HepG2 (cell line): ENCODE measurements around the gene SETD3. TPM values are rescaled to one million over a fixed set of nuclear protein-coding genes. Genes with fewer than 3 reads are reported as not detected.

Experiments
- ATAC-seq: fragments of 200-7000 bp; cut with Tn5 transposase; 3 replicates; pipeline ENCODE4 v1.9.1; 2020; ENCODE audit warnings: mild to moderate bottlenecking, moderate library complexity
- BruUV-seq: library from RNA; stranded (reverse); fragments of 400-500 nt; replicated peaks from 2 replicates; lab custom pipeline; 2021; lab: Mats Ljungman, UMichigan
- CTCF ChIA-PET: fragments of 300-600 bp; formaldehyde crosslinking; extraction: SDS; loops from one replicate; lab custom pipeline; 2021; ENCODE audit warnings: low total read pairs, inconsistent platforms, low intra/inter-chr PET ratio; lab: Yijun Ruan, JAX
- POLR2A ChIA-PET: fragments of 350-600 bp; sonication (Branson Sonifier 250); formaldehyde crosslinking; loops from one replicate; lab custom pipeline; 2020; ENCODE audit warnings: antibody characterized with exemption, inconsistent platforms; lab: Yijun Ruan, JAX
- DNase-seq: peaks from one replicate; pipeline ENCODE4 v3.0.0-alpha.2; 2015; ENCODE audit warnings: low spot score
- FAIRE-seq: peaks from 3 replicates; lab custom pipeline; 2011; peaks lifted over from hg19 to GRCh38; lab: Jason Lieb, UNC
- H2AFZ ChIP-seq: one replicate; pipeline ENCODE4 v1.6.1; 2011; ENCODE audit warnings: low read length, inconsistent platforms
- H3K27ac ChIP-seq: fragments of 300-600 bp; 3 replicates; pipeline ENCODE4 v1.8.0; 2011; ENCODE audit warnings: mixed run types, mild to moderate bottlenecking, mixed read lengths, low read length, inconsistent platforms; ENCODE audit not compliant: insufficient read depth; ENCODE audit errors: extremely low read length
- H3K27me3 ChIP-seq, 2 experiments: fragments of 200-600 bp in 1 of 2; 2 replicates in 1 of 2; 3 replicates in 1 of 2; pipeline versions ENCODE4 v1.6.0 to v1.8.0; 2011; ENCODE audit warnings: low read length in 2 of 2, mild to moderate bottlenecking in 2 of 2, moderate library complexity in 2 of 2, inconsistent platforms in 1 of 2; ENCODE audit not compliant: insufficient read depth in 2 of 2, control insufficient read depth in 1 of 2
- H3K36me3 ChIP-seq, 2 experiments: fragments of 200-600 bp in 1 of 2; replicated peaks in 1 of 2; 2 replicates in 1 of 2; 3 replicates in 1 of 2; pipeline versions ENCODE4 v1.5.1 to v1.8.0; 2011; ENCODE audit warnings: low read length in 2 of 2, inconsistent platforms in 1 of 2; ENCODE audit not compliant: insufficient read depth in 2 of 2, control insufficient read depth in 1 of 2
- H3K4me1 ChIP-seq: 2 replicates; pipeline ENCODE4 v1.5.1; 2012; ENCODE audit warnings: low read length, inconsistent platforms; ENCODE audit not compliant: insufficient read depth
- H3K4me2 ChIP-seq: 2 replicates; pipeline ENCODE4 v1.6.0; 2011; ENCODE audit warnings: low read depth, low read length, inconsistent platforms
- H3K4me3 ChIP-seq, 3 experiments: fragments of 200-600 bp in 1 of 3; sonication (generic), shearing (Covaris generic) in 1 of 3; replicated peaks in 1 of 3; 2 replicates each; pipeline ENCODE4 v1.5.1; 2011 to 2016; ENCODE audit warnings: low read length in 3 of 3, inconsistent platforms in 2 of 3, low read depth in 2 of 3, mild to moderate bottlenecking in 2 of 3, control low read depth in 1 of 3, mixed read lengths in 1 of 3; ENCODE audit not compliant: insufficient read depth in 1 of 3
- H3K79me2 ChIP-seq: one replicate; pipeline ENCODE4 v1.6.1; 2011; ENCODE audit warnings: low read length, inconsistent platforms; ENCODE audit not compliant: insufficient read depth
- H3K9ac ChIP-seq: 2 replicates; pipeline ENCODE4 v1.6.0; 2011; ENCODE audit warnings: mild to moderate bottlenecking, low read depth, low read length, inconsistent platforms; ENCODE audit not compliant: insufficient read depth
- H3K9me3 ChIP-seq: 2 replicates; pipeline ENCODE4 v1.5.1; 2012; ENCODE audit warnings: mild to moderate bottlenecking, low read length
- H4K20me1 ChIP-seq: 2 replicates; pipeline ENCODE4 v1.6.0; 2011; ENCODE audit warnings: inconsistent platforms, mild to moderate bottlenecking, low read length, moderate library complexity; ENCODE audit not compliant: insufficient read depth
- JUN ChIP-seq: sonication (generic); formaldehyde crosslinking; IDR thresholded peaks from 2 replicates; pipeline ENCODE4 v1.4.0; 2020; ENCODE audit warnings: mild to moderate bottlenecking, missing genetic modification reagents
- JUNB ChIP-seq: sonication (generic); formaldehyde crosslinking; IDR thresholded peaks from 2 replicates; pipeline ENCODE4 v1.8.0; 2022; ENCODE audit warnings: missing genetic modification reagents, mild to moderate bottlenecking, borderline replicate concordance
- MXD1 ChIP-seq: sonication (generic); formaldehyde crosslinking; IDR thresholded peaks from 2 replicates; pipeline ENCODE4 v1.4.0; 2020; ENCODE audit warnings: mild to moderate bottlenecking, missing genetic modification reagents
- TBL1XR1 ChIP-seq: fragments of 150-350 bp; IDR thresholded peaks from 2 replicates; pipeline ENCODE4 v1.6.1; 2014; ENCODE audit warnings: borderline replicate concordance, low read length; ENCODE audit not compliant: partially characterized antibody
- YY1 ChIP-seq: IDR thresholded peaks from 2 replicates; pipeline ENCODE4 v1.6.1; 2011; ENCODE audit warnings: low read length, low read depth, moderate library complexity, mild to moderate bottlenecking; ENCODE audit not compliant: insufficient read depth, insufficient replicate concordance
- ZBTB39 ChIP-seq: sonication (generic); formaldehyde crosslinking; IDR thresholded peaks from 2 replicates; pipeline ENCODE4 v1.5.0; 2020; ENCODE audit warnings: missing genetic modification reagents
- ZBTB7A ChIP-seq: sonication (generic); formaldehyde crosslinking; IDR thresholded peaks from 2 replicates; pipeline ENCODE4 v1.8.0; 2022; ENCODE audit warnings: mild to moderate bottlenecking, missing genetic modification reagents
- ZNF547 ChIP-seq: sonication (generic); formaldehyde crosslinking; IDR thresholded peaks from 2 replicates; pipeline ENCODE4 v1.5.1; 2020; ENCODE audit warnings: mild to moderate bottlenecking, missing genetic modification reagents
- ZNF629 ChIP-seq: sonication (generic); formaldehyde crosslinking; conservative IDR thresholded peaks from 2 replicates; pipeline ENCODE4 v1.5.0; 2020; ENCODE audit warnings: missing genetic modification reagents
- WGBS: methylation state at CpG from one replicate; pipeline ENCODE4 v1.1.6; 2017; ENCODE audit warnings: low lambda C conversion rate; 5-methylcytosine and 5-hydroxymethylcytosine counted together
- in situ Hi-C: cut with HindIII; loops from 2 replicates; pipeline ENCODE4 v1.10.0; 2017; ENCODE audit warnings: low pct_unique_long_range_greater_than_20kb; ENCODE audit not compliant: extremely low pct_ligation_motif_present
- intact Hi-C: fragments of 100-400 bp; cut with micrococcal nuclease; formaldehyde crosslinking; loops from one replicate; pipeline ENCODE4 v1.10.0; 2022; ENCODE audit not compliant: unreplicated experiment
- polyA plus RNA-seq, 8 experiments: library from polyadenylated mRNA; depleted of rRNA in 3 of 8; stranded (reverse) in 7 of 8; unstranded in 1 of 8; fragments of >200 nt; fragmentation: Illumina TruSeq in 4 of 8; extraction: Trizol in 4 of 8; gene quantifications; 2 replicates each; pipeline versions ENCODE4 v1.2.1 to v1.2.3, GENCODE V29; 2011 to 2016; ENCODE audit warnings: low read depth in 4 of 8, missing spikeins in 1 of 8, mixed read lengths in 1 of 8; ENCODE audit not compliant: insufficient read depth in 1 of 8
- total RNA-seq, 5 experiments: library from RNA; depleted of rRNA; stranded (reverse); fragments of >200 nt; fragmentation: Illumina TruSeq; extraction: Trizol; gene quantifications; 2 replicates each; pipeline ENCODE4 v1.2.3, GENCODE V29; 2016; ENCODE audit warnings: low read depth in 1 of 5
- TF ChIP-seq, protein P1 (sequence below): IDR thresholded peaks from 2 replicates; pipeline ENCODE4 v1.4.0; 2020; ENCODE audit warnings: mild to moderate bottlenecking, missing genetic modification reagents
- TF ChIP-seq, protein P2 (sequence below): fragments of 450-650 bp; IDR thresholded peaks from 2 replicates; pipeline ENCODE4 v1.6.1; 2016

SETD3 gene
- total and polyA plus RNA-seq, 2 of the 13 experiments (the other 11 are each of a cell fraction or from before 2014, with no cell fraction given) = 30.3 to 67.1 TPM

DNA sequence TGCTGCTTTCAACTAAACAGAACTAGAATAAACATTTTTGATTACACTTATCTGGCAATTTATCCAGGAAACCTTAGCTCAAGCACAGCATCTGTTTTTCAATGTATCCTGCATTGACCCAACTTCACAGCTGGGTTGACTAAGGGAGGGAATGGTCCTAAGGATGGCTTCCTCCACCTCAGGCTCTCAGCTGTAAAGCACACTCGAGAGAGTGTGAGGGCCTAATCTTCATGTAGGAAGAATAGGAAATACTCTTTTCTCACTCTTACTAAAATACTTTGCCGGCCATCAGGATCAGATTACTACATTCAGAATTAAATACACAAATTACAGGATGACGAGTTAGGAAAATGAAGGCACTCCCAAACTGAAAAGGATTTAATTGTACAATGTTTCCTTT, 7.2 kb downstream of the SETD3 start:
- no TSS peak for BruUV-seq
- H3K79me2 ChIP-seq = peaks cover 94% of the 10 kb centered on the region
- no peaks in the 10 kb centered on the region for H3K36me3 ChIP-seq
- TF ChIP-seq JUN (CRISPR knock-in tag) (no peak), TBL1XR1 (no peak)
- in situ Hi-C loops (no loop called here), intact Hi-C loops (no loop called here)
- 93% methylated on average over 3 of the region's 3 CpGs for WGBS
- H3K4me1 ChIP-seq = peaks cover 43% of the 10 kb centered on the region
- H3K27me3 ChIP-seq = no peaks in the 10 kb centered on the region
- no peak for ATAC-seq
- no peak overlapping the region for H3K4me3 ChIP-seq
- no peak overlapping the region for H3K4me2 ChIP-seq
- peaks cover 4% of the 10 kb centered on the region; the same call in 1 of the 2 replicates for H4K20me1 ChIP-seq
- DNase-seq = no peak
- POLR2A ChIA-PET = no interaction called here
- no peak for FAIRE-seq
- H3K9ac ChIP-seq = no peak overlapping the region
- no peaks in the 10 kb centered on the region for H3K9me3 ChIP-seq
- no peak overlapping the region for H2AFZ ChIP-seq
- no peak overlapping the region for H3K27ac ChIP-seq
- CTCF ChIA-PET = no interaction called here

- CTCF ChIA-PET = no interaction called here
- FAIRE-seq (no peak), DNase-seq (no peak), ATAC-seq (no peak)
- Histone ChIP-seq H3K79me2 (peaks cover 94% of the 10 kb centered on the region), H3K36me3 (no peaks in the 10 kb centered on the region), H3K4me2 (no peak overlapping the region), H2AFZ (no peak overlapping the region), H3K9ac (no peak overlapping the region), H3K4me3 (no peak overlapping the region), H3K4me1 (peaks cover 43% of the 10 kb centered on the region), H3K27ac (no peak overlapping the region), H3K9me3 (no peaks in the 10 kb centered on the region), H3K27me3 (no peaks in the 10 kb centered on the region), H4K20me1 (no peaks in the 10 kb centered on the region; the same call in 1 of the 2 replicates)
- no TSS peak for BruUV-seq
- intact Hi-C loops (no loop called here), in situ Hi-C loops (no loop called here)
- POLR2A ChIA-PET = no interaction called here
- WGBS = 95% methylated on average over 4 of the region's 4 CpGs
- TF ChIP-seq MXD1 (CRISPR knock-in tag) = no peak
- TF ChIP-seq, protein P1, sequence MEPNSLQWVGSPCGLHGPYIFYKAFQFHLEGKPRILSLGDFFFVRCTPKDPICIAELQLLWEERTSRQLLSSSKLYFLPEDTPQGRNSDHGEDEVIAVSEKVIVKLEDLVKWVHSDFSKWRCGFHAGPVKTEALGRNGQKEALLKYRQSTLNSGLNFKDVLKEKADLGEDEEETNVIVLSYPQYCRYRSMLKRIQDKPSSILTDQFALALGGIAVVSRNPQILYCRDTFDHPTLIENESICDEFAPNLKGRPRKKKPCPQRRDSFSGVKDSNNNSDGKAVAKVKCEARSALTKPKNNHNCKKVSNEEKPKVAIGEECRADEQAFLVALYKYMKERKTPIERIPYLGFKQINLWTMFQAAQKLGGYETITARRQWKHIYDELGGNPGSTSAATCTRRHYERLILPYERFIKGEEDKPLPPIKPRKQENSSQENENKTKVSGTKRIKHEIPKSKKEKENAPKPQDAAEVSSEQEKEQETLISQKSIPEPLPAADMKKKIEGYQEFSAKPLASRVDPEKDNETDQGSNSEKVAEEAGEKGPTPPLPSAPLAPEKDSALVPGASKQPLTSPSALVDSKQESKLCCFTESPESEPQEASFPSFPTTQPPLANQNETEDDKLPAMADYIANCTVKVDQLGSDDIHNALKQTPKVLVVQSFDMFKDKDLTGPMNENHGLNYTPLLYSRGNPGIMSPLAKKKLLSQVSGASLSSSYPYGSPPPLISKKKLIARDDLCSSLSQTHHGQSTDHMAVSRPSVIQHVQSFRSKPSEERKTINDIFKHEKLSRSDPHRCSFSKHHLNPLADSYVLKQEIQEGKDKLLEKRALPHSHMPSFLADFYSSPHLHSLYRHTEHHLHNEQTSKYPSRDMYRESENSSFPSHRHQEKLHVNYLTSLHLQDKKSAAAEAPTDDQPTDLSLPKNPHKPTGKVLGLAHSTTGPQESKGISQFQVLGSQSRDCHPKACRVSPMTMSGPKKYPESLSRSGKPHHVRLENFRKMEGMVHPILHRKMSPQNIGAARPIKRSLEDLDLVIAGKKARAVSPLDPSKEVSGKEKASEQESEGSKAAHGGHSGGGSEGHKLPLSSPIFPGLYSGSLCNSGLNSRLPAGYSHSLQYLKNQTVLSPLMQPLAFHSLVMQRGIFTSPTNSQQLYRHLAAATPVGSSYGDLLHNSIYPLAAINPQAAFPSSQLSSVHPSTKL (CRISPR knock-in tag) = no peak
- TF ChIP-seq ZBTB7A (CRISPR knock-in tag) = no peak
- TF ChIP-seq, protein P2, sequence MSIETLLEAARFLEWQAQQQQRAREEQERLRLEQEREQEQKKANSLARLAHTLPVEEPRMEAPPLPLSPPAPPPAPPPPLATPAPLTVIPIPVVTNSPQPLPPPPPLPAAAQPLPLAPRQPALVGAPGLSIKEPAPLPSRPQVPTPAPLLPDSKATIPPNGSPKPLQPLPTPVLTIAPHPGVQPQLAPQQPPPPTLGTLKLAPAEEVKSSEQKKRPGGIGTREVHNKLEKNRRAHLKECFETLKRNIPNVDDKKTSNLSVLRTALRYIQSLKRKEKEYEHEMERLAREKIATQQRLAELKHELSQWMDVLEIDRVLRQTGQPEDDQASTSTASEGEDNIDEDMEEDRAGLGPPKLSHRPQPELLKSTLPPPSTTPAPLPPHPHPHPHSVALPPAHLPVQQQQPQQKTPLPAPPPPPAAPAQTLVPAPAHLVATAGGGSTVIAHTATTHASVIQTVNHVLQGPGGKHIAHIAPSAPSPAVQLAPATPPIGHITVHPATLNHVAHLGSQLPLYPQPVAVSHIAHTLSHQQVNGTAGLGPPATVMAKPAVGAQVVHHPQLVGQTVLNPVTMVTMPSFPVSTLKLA = no peak
- no peak for TF ChIP-seq JUNB
- no peak for TF ChIP-seq YY1
- no peak for TF ChIP-seq ZNF547 (CRISPR knock-in tag)
- no peak for TF ChIP-seq ZNF629
- no peak for TF ChIP-seq ZBTB39 (CRISPR knock-in tag)
These were observed 7.7 kb downstream of the SETD3 start for GRCh38 chr14:99472937-99473336.
